CD8-positive, alpha-beta memory T cell (primary cell): ENCODE results near the gene UBE2H. TPM values are rescaled to one million over a fixed set of nuclear protein-coding genes. Genes with fewer than 3 reads are reported as not detected.

Source experiments
- CTCF ChIA-PET: fragments of 350-600 bp; sonication (Branson Sonifier 250); formaldehyde crosslinking; loops from one replicate; lab custom pipeline; 2021; ENCODE audit warnings: antibody characterized with exemption; lab: Charles Lee
- POLR2A ChIA-PET: fragments of 350-600 bp; sonication (Branson Sonifier 250); formaldehyde crosslinking; loops from one replicate; lab custom pipeline; 2021; ENCODE audit warnings: antibody characterized with exemption; lab: Charles Lee
- DNase-seq, 5 donors: peaks; one replicate each; pipeline versions ENCODE4 v3.0.0 to v3.0.0-alpha.2; 2020 to 2022; ENCODE audit warnings: mixed read lengths in 1 of 5
- H3K27ac ChIP-seq: one replicate; pipeline ENCODE4 v1.7.0; 2013; ENCODE audit warnings: low read depth, mild to moderate bottlenecking, low read length, moderate library complexity
- H3K27me3 ChIP-seq: 2 replicates; pipeline ENCODE4 v1.7.0; 2013; ENCODE audit warnings: low read length, mild to moderate bottlenecking; ENCODE audit not compliant: insufficient read depth, poor library complexity, severe bottlenecking
- H3K36me3 ChIP-seq: 2 replicates; pipeline ENCODE4 v1.7.0; 2013; ENCODE audit warnings: mild to moderate bottlenecking, low read length, moderate library complexity; ENCODE audit not compliant: insufficient read depth
- H3K4me1 ChIP-seq: 2 replicates; pipeline ENCODE4 v1.7.0; 2013; ENCODE audit warnings: mild to moderate bottlenecking, low read length, moderate library complexity; ENCODE audit not compliant: insufficient read depth
- H3K4me3 ChIP-seq: 2 replicates; pipeline ENCODE4 v1.7.0; 2013; ENCODE audit warnings: mild to moderate bottlenecking, low read length
- H3K9me3 ChIP-seq: 2 replicates; pipeline ENCODE4 v1.7.0; 2013; ENCODE audit warnings: mild to moderate bottlenecking, low read length
- H3K27ac Mint-ChIP-seq, 8 donors: one replicate each; pipeline ENCODE4 v1.8.0; 2020 to 2021; ENCODE audit warnings: mixed read lengths in 8 of 8, mild to moderate bottlenecking in 6 of 8, inconsistent platforms in 3 of 8, moderate library complexity in 3 of 8
- H3K27me3 Mint-ChIP-seq, 2 donors: one replicate each; pipeline ENCODE4 v1.8.0; 2020 to 2021; ENCODE audit warnings: mixed read lengths in 2 of 2, mild to moderate bottlenecking in 1 of 2, moderate library complexity in 1 of 2
- H3K36me3 Mint-ChIP-seq, 3 donors: one replicate each; pipeline ENCODE4 v1.8.0; 2020 to 2021; ENCODE audit warnings: mixed read lengths in 3 of 3, inconsistent platforms in 1 of 3, mild to moderate bottlenecking in 1 of 3
- H3K4me1 Mint-ChIP-seq, 3 donors: one replicate each; pipeline ENCODE4 v1.8.0; 2020 to 2021; ENCODE audit warnings: mixed read lengths in 3 of 3, inconsistent platforms in 1 of 3, mild to moderate bottlenecking in 1 of 3
- H3K4me3 Mint-ChIP-seq, 7 donors: one replicate each; pipeline ENCODE4 v1.8.0; 2020 to 2021; ENCODE audit warnings: mixed read lengths in 7 of 7, mild to moderate bottlenecking in 6 of 7, moderate library complexity in 4 of 7, inconsistent platforms in 2 of 7
- H3K9me3 Mint-ChIP-seq, 5 donors: one replicate each; pipeline ENCODE4 v1.8.0; 2020 to 2022; ENCODE audit warnings: mixed read lengths in 5 of 5, mild to moderate bottlenecking in 3 of 5, moderate library complexity in 2 of 5, inconsistent platforms in 1 of 5
- polyA plus RNA-seq: library from polyadenylated mRNA; unstranded; fragments of 300-500 nt; fragmentation: Illumina TruSeq; gene quantifications from one replicate; pipeline ENCODE4 v1.2.3, GENCODE V29; 2021
- total RNA-seq, 2 experiments: library from RNA; stranded (reverse); gene quantifications; one replicate each; pipeline ENCODE4 v1.2.3, GENCODE V29; 2021

The UBE2H gene
- total and polyA plus RNA-seq, 3 experiments from 2014 or later: 15.3 to 45.2 (median 21.5) TPM

DNA sequence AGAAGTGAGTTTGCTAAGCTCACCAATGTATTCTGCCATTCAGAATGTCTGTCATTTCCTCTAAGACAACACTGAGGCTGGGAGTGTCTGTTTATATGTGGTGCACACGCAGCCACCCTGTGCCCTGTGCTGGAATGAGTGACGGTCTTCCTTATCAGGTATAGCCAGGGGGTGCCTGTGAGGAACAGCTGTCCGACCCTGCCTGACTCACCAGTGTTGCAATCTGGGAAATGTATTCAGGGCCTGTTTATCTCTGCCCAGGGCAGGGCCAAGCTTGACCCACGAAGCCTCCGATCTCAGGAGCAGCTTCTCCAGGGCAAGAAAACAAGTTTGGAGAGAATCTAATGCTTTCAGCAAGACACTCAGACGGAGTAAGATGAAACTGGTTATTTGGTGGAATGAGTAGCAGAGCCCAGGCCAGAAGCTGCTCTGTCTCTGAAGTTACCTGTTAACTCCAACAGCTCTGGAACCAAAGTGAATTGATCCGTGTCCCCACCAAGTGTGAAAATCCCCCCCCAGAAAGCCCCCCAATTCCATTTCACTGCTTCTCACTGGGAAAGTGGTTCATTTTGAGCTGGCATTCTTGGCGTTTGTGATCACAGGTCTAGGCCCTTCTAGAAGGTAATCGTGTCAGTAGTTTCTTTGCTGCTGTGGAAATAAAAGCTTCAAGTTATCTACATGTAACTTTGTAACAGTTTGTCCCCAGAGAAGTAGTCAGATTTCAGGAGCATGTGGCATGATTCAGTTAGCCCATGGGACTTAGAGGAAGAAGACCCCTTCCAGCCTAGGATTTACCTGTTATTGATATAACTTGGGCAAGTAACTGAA, 6.1 kb upstream of the UBE2H start:
- Histone ChIP-seq H3K27me3 (no peaks in the 10 kb centered on the region), H3K4me3 (no peak overlapping the region), H3K9me3 (no peaks in the 10 kb centered on the region), H3K27ac (peak overlapping the region; percentile 78), H3K4me1 (no peaks in the 10 kb centered on the region), H3K36me3 (no peaks in the 10 kb centered on the region)
- POLR2A ChIA-PET: no interaction called here
- no peaks in the 10 kb centered on the region for H3K36me3 Mint-ChIP-seq
- no peaks in the 10 kb centered on the region for H3K9me3 Mint-ChIP-seq
- H3K27ac Mint-ChIP-seq: peak overlapping the region in 2 of 8 donors; percentile 28 to 35
- H3K27me3 Mint-ChIP-seq: peaks cover 0 to 2% of the 10 kb centered on the region in 2 donors
- CTCF ChIA-PET: interaction anchor here (1.0 to 1.2 kb wide), 2 partner anchors 25 to 133 kb away, joined by 3 to 5 read pairs; no protein-coding TSS in a partner anchor
- DNase-seq: no peak
- H3K4me3 Mint-ChIP-seq: no peak overlapping the region
- H3K4me1 Mint-ChIP-seq: no peaks in the 10 kb centered on the region

DNA sequence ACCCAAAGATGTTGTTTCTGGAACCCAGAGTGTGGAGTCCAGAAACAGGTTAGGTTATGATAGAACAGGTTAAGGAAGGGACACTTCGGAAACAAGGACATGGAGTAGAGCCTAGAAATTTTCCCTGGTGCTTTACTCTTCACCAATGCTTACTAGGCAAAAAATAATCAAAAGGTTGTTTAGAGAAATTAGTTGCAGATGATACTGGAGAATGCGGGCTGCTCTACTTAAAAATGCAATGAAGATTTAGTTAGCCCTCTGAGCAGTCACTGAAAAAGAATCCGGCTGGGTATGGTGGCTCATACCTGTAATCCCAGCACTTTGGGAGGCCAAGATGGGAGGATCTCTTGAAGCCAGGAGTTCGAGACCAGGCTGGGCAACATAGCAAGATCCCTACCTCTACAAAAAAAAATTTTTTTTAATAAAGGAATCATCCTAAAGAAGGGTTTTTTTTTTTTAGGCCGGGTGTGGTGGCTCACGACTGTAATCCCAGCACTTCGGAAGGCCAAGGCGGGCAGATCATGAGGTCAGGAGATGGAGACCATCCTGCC, 3.3 kb upstream of the UBE2H start:
- ChIA-PET POLR2A (no interaction called here), CTCF (interaction anchor here (0.6 kb wide), 1 partner anchor 11 kb away, joined by 3 read pairs; no protein-coding TSS in a partner anchor)
- H3K36me3 ChIP-seq: no peaks in the 10 kb centered on the region
- Mint-ChIP-seq H3K4me3 (no peak overlapping the region), H3K27ac (peak overlapping the region in 1 of 8 donors; percentile 73), H3K4me1 (peaks cover 4 to 13% (median 7%) of the 10 kb centered on the region in 3 donors), H3K27me3 (peaks cover 0 to 7% of the 10 kb centered on the region in 2 donors), H3K36me3 (peaks cover 0 to 10% (median 0%) of the 10 kb centered on the region in 3 donors), H3K9me3 (no peaks in the 10 kb centered on the region)
- no peaks in the 10 kb centered on the region for H3K27me3 ChIP-seq
- H3K4me1 ChIP-seq: peaks cover 5% of the 10 kb centered on the region
- no peak for DNase-seq
- H3K27ac ChIP-seq: no peak overlapping the region
- H3K4me3 ChIP-seq: no peak overlapping the region
- H3K9me3 ChIP-seq: no peaks in the 10 kb centered on the region

GRCh38 chr7:129952086-129952652, 591 bp downstream of the UBE2H start:
- peaks cover 0 to 10% (median 0%) of the 10 kb centered on the region in 3 donors for H3K36me3 Mint-ChIP-seq
- Histone ChIP-seq H3K36me3 (no peaks in the 10 kb centered on the region), H3K9me3 (no peaks in the 10 kb centered on the region), H3K27ac (peak overlapping the region; percentile 94), H3K4me1 (peaks cover 41% of the 10 kb centered on the region), H3K4me3 (peak overlapping the region; percentile 94), H3K27me3 (no peaks in the 10 kb centered on the region)
- POLR2A ChIA-PET: interaction anchor here (1.0 kb wide), 1 partner anchor 118 kb away, joined by 6 read pairs; the partner anchor contains the start of gene KLHDC10
- H3K4me1 Mint-ChIP-seq: peaks cover 11 to 16% (median 14%) of the 10 kb centered on the region in 3 donors
- no peaks in the 10 kb centered on the region for H3K9me3 Mint-ChIP-seq
- no peak overlapping the region for H3K4me3 Mint-ChIP-seq
- H3K27ac Mint-ChIP-seq: peak overlapping the region in 2 of 8 donors; percentile 94 to 100
- peaks cover 0 to 7% of the 10 kb centered on the region in 2 donors for H3K27me3 Mint-ChIP-seq
- peak in 4 of 5 donors; percentile 14 to 61 (median 28) for DNase-seq
- CTCF ChIA-PET: interaction anchor here (0.6 to 1.5 kb wide), 3 partner anchors 123 to 736 kb away, joined by 3 to 7 read pairs (median 5); no protein-coding TSS in a partner anchor

DNA sequence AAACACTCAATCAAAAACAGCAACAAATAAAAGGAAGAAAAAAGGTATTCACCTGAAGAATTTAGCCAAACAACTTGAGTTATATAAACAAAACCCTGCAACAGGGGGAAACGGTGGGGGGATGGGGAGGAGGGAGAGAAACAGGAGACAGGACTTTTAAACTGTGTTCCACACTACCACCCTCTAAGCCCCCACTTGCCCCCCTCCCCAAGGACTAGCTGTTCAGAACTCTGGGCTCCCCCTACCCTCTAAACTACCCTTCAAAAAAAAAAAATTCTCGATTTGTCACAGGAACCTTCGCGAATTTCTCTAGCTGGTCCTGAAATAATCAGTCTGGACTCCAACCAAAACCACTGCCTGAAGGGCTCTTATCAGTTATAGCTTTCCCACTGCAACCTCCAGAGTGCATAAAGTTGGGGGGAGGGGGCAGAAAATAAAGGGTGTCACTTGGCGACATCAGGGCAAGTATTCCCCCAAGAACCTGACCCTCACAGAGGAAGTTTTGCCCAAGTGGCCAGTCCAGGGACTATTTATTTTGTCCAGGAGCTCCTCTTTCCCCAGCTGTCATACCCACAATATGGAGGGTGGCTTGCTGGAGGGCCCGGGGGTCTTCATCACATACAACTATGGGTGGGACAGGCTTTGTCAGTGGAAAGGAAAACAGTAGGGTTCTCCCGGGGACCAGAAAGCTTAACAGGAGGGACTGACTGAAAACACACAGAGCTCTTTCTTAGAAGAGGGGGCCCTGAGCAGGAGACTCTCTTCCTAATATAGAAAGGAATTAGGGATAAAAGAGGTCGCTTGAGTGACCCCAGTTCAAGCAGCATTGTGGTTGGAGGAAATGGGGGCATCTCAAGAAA, 1.3 kb downstream of the UBE2H start:
- ChIA-PET POLR2A (interaction anchor here (1.0 kb wide), 1 partner anchor 119 kb away, joined by 6 read pairs; the partner anchor contains the start of gene KLHDC10), CTCF (interaction anchor here (0.6 to 1.5 kb wide), 5 partner anchors 8 to 737 kb away, joined by 3 to 7 read pairs (median 3); no protein-coding TSS in a partner anchor)
- H3K4me1 ChIP-seq: peaks cover 41% of the 10 kb centered on the region
- Mint-ChIP-seq H3K4me1 (peaks cover 18 to 21% (median 21%) of the 10 kb centered on the region in 3 donors), H3K27me3 (peaks cover 0 to 7% of the 10 kb centered on the region in 2 donors), H3K4me3 (no peak overlapping the region), H3K27ac (peak overlapping the region in 2 of 8 donors; percentile 94 to 100), H3K36me3 (peaks cover 0 to 11% (median 2%) of the 10 kb centered on the region in 3 donors), H3K9me3 (no peaks in the 10 kb centered on the region)
- H3K27ac ChIP-seq: peak overlapping the region; percentile 94
- no peaks in the 10 kb centered on the region for H3K36me3 ChIP-seq
- H3K27me3 ChIP-seq: no peaks in the 10 kb centered on the region
- peak overlapping the region; percentile 94 for H3K4me3 ChIP-seq
- H3K9me3 ChIP-seq: no peaks in the 10 kb centered on the region
- DNase-seq: peak in 2 of 5 donors; percentile 2 to 17

- ChIA-PET CTCF (interaction anchor here (0.9 to 1.5 kb wide), 4 partner anchors 7 to 125 kb away, joined by 3 to 7 read pairs (median 4); no protein-coding TSS in a partner anchor), POLR2A (no interaction called here)
- no peaks in the 10 kb centered on the region for H3K27me3 ChIP-seq
- Mint-ChIP-seq H3K27ac (no peak overlapping the region), H3K9me3 (no peaks in the 10 kb centered on the region), H3K27me3 (peaks cover 0 to 7% of the 10 kb centered on the region in 2 donors), H3K4me3 (no peak overlapping the region), H3K4me1 (peaks cover 22 to 25% (median 22%) of the 10 kb centered on the region in 3 donors), H3K36me3 (peaks cover 0 to 12% (median 2%) of the 10 kb centered on the region in 3 donors)
- H3K36me3 ChIP-seq: no peaks in the 10 kb centered on the region
- H3K4me3 ChIP-seq: peak overlapping the region; percentile 94
- DNase-seq: peak in 1 of 5 donors; percentile 18
- no peaks in the 10 kb centered on the region for H3K9me3 ChIP-seq
- H3K27ac ChIP-seq: peak overlapping the region; percentile 94
- H3K4me1 ChIP-seq: peaks cover 41% of the 10 kb centered on the region
Observed at GRCh38 chr7:129950933-129951225, 1.9 kb downstream of the UBE2H start.

- H3K27ac ChIP-seq: peak overlapping the region; percentile 94
- no peaks in the 10 kb centered on the region for H3K9me3 ChIP-seq
- H3K27me3 ChIP-seq: no peaks in the 10 kb centered on the region
- peak overlapping the region; percentile 94 for H3K4me3 ChIP-seq
- peaks cover under 1 to 12% (median 2%) of the 10 kb centered on the region in 3 donors for H3K36me3 Mint-ChIP-seq
- H3K4me1 Mint-ChIP-seq: peaks cover 22 to 26% (median 23%) of the 10 kb centered on the region in 3 donors
- ChIA-PET POLR2A (no interaction called here), CTCF (interaction anchor here (1.3 to 1.5 kb wide), 3 partner anchors 39 to 125 kb away, joined by 3 to 7 read pairs (median 4); no protein-coding TSS in a partner anchor)
- no peaks in the 10 kb centered on the region for H3K9me3 Mint-ChIP-seq
- no peak overlapping the region for H3K27ac Mint-ChIP-seq
- peaks cover 0 to 6% of the 10 kb centered on the region in 2 donors for H3K27me3 Mint-ChIP-seq
- H3K36me3 ChIP-seq: no peaks in the 10 kb centered on the region
- H3K4me1 ChIP-seq: peaks cover 41% of the 10 kb centered on the region
- DNase-seq: peak in 2 of 5 donors; percentile 11 to 21
- H3K4me3 Mint-ChIP-seq: no peak overlapping the region
Observed at GRCh38 chr7:129950191-129950932, 2.4 kb downstream of the UBE2H start.
